Suppressor macrophage treated with lipopolysaccharide for 1 hour (primary cell): Measurements from ENCODE around the gene SDHB.

Experiments
- DNase-seq, 3 donors: peaks; one replicate each; pipeline ENCODE4 v3.0.0-alpha.2; 2020 to 2022

SDHB gene

DNA sequence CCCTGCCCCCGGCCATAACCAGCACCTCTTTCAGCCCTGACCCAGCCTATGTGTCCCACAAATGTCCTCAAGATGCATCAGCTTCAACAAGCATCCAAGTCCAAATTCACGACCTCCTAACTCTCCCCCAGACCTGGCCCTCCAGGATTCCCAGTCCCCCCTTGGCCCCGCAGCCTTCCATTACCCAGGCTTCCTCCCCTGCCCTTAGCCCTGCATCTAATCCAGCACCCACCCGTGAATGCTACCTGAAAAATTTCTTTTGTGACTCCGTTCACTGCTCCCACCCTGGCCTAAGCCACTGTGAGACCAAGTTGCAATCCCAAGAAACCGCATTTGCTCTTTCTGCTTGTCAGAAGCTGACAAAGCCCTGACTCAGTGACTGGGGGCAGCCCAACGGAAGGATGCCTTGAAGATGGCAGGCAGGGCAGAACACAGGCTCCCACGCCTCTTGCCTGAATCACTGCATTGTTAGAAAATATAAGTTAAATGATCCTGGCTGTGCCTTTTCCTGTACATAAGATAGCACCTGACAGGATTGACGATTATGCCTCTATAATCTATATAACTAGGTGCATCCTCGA lies 72.5 kb downstream of the SDHB start:
- DNase-seq = no peak

DNA sequence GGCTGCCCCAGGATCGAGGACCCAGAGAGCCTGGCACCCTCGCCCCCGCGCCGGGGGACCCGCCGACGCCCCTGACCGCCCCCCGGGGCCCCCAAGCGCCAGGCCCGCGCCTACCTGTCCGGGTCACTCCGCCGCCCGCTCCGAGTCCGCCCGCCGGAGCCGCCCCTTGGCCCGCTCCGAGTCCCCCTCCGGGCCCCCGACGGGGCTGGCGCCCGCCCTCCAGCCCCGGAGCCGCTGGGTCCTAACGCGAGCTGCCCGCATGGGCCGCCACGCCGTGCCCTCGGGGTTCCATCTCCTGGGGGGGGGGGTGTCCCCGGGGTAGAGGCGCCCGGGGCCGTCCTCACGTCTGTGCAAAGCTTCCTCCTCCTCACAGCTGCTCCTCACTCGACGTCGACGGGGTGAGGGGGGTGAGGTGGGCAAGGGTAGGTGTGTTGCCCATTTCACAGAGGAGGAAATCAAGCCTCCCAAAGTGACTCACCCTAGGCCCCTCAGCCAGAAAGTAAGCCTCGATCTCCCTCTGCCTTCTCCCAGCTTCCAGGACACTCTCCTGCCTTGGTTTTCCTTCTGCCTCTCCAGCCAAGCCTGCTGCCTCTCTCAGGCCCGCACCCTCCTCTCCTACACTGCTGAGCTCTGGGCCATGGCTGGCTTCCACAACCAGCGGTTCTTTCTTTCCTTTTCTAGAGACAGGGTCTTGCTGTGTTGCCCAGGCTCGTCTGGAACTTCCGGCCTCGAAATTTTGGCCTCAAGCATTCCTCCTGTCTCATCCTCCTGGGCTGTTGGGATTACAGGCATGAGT lies 73.2 kb downstream of the SDHB start, which contains the start of gene MFAP2:
Gene MFAP2, minus strand, starts transcription at position 148 of the 796 bp plus-strand sequence. CDS start 2,347 bp downstream, outside the sequence.
- peak in 1 of 3 donors; percentile 18 for DNase-seq

DNA sequence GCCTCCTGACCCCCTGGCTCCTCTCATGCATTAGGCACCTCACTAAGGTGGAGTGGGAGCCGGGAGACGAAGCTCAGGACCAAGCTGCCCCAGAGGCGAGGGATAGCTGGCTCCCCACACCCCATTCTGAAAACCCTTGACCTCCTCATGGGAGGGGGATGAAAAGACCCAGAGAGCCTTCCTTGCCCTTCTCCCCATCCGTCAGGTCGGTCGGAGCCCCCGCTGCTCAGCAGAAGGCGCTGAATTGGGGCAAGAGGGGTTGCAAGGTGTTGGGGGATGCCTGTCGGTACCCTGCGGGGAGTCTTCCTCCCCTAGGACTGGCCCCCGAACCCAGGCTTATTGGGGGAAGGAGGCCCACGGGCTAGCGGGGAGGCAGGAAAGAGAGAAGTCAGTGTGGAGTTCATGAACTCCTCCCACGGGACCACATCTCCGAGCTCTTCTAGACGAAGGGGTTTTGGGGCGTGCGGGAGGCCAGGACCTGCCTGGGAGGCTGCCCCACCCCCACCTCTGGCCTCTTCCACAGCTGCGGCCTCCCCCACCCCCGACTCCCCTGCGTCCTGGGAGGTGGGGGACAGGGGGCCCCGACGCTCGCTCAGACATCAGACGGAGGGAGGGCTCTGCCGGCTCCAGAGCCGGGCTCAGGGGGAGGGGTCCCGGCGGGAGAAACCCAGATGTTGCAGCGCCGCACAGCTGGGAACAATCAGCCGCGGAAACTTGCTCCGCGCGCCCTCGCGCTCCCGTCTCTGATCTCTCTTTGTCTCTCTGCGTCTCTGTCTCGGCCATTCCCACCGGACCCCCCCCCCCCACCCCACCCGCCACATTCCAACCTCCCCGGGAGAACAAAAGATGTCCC lies 74.1 kb downstream of the SDHB start:
- peak in 1 of 3 donors; percentile 7 for DNase-seq

DNA sequence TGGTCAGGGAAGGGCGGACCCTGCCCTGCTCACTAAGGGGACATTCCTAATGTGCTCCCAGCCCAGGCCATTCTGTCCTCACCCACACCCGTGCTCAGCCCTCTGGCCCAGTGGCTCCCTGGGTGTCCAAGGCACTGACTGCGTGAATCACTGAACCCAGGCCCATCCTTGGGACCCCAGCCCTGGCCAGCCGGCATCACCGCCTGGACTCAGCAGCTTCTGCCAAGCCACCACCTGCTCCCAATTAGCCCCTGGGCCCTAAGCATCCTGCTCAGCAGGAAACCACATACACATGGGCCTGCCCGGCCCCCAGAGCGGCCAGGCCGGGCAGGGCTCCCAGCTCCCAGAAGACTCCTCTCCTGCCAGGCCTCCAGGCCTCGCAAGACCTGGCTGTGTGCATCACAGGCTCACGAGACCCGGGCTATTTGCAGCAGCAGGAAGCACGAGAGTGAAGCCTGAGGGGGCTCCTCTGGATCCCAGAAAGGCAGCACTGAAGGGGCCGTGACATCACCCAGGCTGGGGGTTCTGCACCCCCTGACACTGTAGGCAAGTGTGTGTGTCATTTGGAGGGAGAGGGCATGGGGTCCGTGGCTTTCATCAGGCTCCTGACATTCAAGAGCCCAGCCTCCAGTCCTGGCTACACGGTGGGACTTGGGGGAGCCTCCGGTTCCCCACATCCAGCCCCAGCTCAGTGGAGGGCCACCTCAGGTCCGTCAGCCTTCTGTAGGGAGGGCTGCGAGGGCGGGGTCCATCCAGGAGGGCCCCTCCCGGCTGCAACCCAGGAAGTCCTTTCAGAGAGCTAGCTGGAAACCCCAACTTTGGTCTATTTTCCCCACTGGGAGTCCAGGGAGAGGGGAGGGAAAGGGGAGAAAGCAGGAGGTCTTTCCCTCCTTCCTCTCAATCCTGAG lies 75.0 kb downstream of the SDHB start:
- DNase-seq = no peak

DNA sequence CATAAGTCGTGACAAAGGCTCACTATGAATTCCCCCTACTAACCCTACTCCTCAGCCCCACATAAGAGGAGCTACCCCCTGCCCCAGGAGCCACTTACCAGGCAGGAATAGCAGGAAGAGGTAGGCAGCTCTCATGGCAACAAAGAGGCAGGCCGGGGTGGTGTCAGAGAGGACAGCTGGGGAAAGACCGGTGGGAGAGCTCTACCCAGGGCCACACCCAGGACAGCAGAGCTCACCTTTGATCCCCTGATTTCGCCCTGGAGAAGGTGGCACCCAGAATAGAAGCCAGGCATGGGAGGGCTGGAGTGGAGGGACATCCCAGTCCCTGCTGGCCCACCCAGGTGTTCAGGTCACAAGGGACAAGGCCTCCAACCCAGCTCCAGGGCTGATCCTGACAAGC lies 75.7 kb downstream of the SDHB start:
- no peak for DNase-seq

DNA sequence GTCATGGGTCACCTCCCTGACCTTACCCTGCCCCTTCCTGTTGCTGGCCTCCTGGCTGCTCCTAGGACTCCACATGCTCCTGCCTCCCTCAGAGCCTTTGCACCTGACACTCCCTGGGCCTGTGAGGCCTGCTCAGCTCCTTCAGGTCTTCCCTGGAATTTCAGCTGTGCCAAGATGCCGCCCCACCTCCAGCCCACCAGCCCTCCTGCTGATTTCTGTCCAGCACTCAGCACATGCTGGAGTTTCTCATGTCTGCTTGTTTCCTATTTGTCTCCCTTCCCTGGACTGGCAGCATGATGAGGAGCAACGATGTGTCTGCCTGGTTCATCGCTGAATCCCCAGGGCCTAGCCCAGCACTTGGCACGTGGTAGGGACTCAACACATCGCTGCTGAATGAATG lies 76.5 kb downstream of the SDHB start:
- DNase-seq = no peak

DNA sequence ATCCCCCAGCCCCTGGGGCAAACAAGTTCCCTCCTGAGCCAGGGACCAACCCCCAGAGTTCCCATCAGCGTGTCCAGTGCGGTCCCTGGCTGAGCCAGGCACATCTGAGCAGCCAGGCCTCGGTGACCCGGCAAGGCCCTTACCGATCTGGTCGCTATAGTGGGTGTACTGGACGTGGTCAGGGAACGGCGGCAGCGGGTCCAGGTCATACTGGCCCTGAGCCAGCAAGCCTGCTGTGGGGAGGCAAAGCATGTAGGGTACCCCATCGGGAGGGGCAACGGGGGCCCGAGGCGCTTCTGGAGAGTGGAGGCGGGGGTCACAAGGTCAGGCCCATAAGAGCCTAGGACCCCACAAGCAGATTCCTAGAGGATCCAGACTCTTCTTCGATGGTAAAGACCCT lies 76.9 kb downstream of the SDHB start:
- no peak for DNase-seq

DNA sequence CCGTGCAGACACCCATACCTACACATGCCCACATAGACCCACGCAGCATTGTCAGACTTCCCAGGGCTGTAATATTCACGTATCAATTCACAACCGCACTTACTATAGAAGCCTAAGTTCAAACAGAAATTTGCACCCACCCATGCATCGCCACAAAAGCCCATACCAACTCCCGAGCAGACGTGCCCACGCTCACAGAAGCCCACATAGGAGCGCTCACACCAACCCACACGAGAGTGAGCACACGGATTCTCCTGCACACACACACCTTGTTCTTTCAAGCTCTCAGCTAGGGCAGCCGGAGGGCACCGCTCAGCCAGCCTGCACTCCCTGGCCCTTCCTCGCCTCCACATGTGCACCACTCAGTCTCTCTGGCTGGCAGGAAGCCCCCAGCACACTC lies 78.0 kb downstream of the SDHB start:
- no peak for DNase-seq

DNA sequence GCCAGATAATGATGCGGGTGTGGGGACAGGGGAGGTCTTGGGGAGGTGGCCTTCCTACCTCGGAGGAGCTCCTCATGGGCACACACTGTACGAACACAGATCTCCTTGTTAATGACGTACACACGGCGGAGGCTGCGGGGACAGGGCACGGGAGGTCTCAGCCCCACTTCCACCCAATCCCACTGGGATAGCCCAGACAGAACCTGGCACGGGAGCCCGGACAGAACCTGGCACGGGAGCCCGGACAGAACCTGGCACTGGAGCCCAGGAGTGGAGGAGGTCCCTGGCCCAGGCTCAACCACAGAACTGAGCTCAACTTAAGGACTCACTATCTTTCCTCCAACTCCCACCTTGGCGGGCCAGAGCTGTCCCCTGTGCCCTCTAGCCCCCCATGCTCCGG lies 78.6 kb downstream of the SDHB start:
- no peak for DNase-seq

DNA sequence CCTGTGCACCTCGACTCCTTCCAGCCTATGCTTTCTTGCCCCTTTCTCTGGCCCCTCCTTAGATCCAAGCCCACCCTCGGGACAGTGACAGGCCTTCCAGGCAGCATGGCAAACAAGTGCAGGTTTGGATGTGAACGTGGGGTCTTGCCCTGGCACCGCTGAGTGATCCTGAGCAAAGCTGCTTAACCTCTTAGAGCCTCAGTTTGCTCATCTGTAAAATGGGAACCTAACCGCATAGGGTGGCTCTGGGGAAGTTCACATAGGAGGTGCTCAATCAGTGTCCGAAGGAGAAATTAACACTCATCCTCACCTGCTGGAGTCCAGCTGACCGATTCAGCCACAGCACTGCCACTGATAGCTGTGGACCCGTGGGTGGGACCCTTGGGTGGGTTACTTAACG lies 80.6 kb downstream of the SDHB start:
- no peak for DNase-seq

DNA sequence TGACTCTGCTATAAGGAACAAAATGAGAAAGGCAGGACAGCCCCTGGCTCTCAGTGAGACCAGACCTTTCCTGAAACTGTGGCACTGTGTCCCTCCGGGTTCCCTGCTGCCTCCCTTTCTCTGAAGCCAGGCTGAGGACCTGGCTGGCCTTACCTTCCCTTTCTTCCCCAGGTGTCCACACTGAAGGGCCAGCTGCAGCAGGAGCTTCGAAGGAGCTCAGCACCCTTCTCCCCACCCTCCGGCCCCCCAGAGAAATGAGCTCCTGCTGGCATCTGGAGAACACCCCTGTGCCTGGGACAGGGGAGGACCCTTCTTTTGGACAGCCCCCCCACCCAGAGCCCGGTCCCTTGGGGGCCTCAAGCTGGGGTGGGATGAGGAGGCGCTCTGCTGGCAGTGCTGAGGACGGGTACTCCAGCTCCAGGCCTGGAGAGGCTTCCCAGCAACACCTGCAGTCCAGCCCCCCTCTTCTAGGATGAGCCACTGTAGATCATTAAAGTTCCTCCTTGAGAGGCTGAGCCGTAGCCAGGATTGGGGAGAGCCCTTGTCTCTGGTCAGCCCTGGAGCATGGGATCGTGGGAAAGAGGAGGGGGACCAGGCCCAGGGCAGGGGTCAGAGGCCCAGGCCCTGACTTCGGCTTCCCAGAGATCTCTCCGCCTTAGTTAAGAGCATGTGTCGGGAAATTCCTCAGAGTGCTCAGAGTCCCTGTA lies 81.5 kb downstream of the SDHB start:
- no peak for DNase-seq

DNA sequence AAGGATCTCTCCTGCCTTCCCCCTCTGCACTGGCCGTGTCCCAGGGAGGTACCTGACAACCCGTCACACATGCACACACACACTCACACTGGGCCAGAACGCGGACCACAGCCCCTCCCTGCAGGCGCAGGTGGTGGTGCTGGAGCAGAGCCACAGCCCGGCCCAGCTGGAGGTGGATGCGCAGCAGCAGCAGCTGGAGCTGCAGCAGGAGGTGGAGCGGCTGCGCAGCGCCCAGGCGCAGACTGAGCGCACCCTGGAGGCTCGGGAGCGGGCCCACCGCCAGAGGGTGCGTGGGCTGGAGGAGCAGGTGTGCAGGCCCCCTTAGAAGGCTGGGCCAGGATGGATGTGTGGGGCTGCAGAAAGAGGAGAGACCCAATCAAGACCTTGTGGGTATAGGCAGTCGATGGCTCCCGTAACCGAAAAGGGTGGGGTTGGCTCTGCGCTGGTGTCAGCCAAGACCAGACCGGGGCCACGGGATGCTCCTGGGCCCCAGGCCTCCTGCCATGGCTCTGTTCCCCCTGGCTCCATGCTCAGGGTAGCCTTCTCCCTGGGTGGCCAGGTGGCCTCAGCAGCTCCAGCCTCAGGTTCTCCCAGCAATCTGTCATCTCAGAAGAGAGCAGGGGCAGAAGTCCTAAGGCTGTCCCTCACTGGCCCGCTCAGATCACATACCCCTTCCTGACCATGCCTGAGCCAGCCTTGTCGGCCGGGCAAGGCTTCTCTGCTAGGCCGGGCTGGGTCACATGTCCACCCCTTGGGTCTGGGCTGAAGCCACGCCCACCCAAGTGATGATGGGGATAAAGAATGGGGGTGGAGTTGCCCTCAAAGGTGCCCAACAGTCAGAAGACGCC lies 82.3 kb downstream of the SDHB start:
- DNase-seq = no peak

DNA sequence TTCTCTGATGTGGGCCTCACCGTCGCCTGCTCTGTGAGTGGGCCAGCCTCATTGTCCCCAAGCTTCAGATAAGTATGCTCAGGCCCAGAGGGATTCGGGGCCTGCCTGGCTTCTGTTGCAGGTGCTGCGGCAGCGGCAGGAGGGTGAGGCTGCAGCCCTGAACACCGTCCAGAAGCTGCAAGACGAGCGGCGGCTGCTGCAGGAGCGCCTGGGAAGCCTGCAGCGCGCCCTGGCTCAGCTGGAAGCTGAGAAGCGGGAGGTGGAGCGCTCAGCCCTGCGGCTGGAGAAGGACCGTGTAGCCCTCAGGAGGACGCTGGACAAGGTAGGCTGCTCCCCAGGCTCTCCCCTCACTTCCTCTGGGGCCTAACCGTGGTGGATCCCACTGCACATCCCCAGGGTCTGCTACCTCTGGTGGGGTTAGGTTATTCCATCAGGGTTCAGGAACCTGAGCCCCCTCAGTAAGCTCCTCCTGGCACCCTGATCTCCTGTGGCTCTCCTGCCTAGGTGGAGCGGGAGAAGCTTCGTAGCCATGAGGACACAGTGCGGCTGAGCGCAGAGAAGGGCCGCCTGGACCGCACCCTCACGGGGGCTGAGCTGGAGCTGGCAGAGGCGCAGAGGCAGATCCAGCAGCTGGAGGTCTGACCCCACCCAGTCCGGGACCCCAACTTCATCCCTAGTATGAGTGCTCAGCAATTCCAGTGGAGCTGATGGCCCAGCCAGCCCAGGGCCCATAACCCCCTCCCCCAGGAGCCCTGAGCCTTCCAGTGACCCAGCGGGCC lies 83.5 kb downstream of the SDHB start:
- no peak for DNase-seq

DNA sequence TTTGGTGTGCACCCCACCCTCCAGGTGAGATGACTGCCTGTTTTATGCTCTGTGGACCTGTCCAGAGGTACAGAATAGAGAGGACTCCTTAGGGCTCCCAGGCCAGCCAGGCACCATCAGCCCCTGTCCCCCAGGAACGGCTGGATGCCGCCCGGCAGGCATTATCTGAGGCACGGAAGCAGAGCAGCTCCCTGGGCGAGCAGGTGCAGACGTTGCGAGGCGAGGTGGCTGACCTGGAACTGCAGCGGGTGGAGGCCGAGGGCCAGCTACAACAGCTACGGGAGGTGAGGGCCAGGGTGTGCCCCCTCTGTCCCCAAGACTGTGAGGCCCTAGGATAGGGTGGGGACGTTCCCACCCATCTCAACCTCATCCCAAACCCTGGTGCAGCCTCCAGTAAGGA lies 84.2 kb downstream of the SDHB start:
- no peak for DNase-seq

DNA sequence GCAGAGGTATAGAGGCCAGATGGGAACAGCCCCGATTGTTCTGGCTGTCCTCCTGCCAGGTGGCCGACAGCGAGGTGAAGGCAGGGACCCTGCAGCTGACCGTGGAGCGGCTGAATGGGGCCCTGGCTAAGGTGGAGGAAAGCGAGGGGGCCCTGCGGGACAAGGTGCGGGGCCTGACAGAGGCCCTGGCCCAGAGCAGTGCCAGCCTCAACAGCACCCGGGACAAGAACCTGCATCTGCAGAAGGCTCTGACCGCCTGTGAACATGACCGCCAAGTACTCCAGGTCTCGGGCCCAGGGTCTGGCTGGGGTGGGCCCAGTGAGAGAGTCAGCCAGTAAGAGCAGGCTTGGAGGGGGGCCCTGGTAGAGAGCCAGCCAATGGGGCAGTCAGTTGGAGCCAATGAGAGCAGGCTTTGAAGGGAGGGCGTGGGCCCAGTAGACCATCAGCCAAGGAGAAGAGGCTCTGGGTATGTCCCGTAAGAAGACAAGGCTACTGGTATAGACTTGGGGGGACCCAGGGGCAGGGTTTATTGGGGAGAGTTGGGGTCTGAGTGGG lies 84.7 kb downstream of the SDHB start:
- no peak for DNase-seq
